ENCODE data around the gene TMEM59.

GRCh38 chr1:54011316-54012007, 41.5 kb downstream of the TMEM59 start:
- TF ChIP-seq PATZ1 (tag by site-specific recombination; IDR thresholded peaks at IDR 0.05), result no peak
- no peak for TF ChIP-seq ZNF701 (tag by site-specific recombination; IDR thresholded peaks at IDR 0.05)

Data from HEK293 (cell line).